GF-D8 (cell line): ENCODE results near the gene MTMR2.
"Not testable (repeated sequence)": the region's sequence is repeated elsewhere in the genome, so short reads cannot be mapped to it uniquely, and the experiment has no call there.

Source experiments
- DNase-seq: peaks from one replicate; lab custom pipeline; 2025; lab: John Stamatoyannopoulos, UW

The MTMR2 gene

DNA sequence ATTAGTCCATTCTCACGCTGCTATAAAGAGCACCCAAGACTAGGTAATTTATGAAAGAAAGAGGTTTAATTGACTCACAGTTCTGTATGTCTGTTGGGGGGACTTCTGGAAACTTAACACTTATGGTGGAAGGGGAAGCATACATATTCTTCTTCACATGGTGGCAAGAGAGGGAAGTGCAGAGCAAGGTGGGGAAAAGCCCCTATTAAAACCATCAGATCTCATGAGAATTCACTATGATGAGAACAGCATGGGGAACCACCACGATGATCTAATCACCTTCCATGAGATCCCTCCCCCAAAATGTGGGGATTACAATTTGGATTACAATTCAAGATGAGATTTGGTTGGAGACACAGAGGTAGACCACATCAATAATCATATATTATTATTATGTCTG is 107.9 kb downstream of the MTMR2 start:
- no peak for DNase-seq

DNA sequence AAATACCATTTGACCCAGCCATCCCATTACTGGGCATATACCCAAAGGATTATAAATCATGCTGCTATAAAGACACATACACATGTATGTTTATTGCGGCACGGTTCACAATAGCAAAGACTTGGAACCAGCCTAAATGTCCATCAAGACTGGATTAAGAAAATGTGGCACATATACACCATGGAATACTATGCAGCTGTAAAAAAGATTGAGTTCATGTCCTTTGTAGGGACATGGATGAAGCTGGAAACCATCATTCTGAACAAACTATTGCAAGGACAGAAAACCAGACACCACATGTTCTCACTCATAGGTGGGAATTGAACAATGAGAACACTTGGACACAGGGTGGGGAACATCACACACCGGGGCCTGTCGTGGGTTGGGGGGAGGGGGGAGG is 112.9 kb downstream of the MTMR2 start:
- not testable (repeated sequence) for DNase-seq

DNA sequence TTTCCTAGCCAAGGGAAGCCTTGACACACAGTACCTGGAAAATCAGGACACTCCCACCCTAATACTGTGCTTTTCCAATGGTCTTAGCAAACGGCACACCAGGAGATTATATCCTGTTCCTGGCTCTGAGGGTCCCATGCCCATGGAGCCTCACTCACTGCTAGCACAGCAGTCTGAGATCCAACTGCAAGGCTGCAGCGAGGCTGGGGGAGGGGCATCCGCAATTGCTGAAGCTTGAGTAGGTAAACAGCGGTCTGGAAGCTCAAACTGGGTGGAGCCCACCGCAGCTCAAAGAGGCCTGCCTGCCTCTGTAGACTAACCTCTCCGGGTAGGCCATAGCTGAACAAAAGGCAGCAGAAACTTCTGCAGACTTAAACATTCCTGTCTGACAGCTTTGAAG is 117.4 kb downstream of the MTMR2 start:
- DNase-seq = not testable (repeated sequence)

DNA sequence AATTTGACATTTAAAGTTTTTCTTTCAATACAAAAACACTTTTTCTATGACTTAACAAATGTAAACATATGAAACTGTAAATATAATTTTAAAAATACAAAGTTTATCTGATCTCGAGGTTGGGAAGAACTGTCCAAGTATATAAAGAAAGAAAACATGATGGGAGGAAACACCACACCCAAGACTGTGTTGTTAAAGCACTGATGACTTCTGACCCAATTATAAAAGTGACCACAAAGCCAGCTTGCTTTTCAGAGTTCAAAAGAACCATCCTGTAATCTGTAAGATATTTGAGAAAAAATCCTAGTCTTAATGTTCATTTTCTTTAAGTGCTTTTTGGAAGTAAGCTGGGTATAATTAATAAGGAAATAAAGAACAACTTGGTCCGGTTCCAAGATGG is 118.0 kb downstream of the MTMR2 start:
- no peak for DNase-seq

DNA sequence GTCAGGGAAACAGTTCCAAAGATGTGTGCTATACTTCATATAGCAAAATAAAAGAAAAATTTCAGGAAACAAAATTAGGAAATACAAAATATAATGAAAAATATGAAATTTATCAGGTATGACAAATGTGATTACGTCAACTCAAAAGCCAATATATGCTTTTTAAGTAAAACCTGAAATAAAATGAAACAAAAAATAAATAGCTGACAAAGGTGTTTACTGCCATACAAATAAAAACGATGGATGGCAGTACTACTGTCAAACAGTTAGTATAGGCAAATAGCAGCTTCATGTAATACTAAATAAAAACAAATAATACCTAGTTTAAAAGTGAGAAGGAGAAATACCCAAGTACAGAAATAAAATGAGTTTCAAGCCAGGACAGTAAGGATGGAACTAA is 119.9 kb downstream of the MTMR2 start:
- DNase-seq = no peak

DNA sequence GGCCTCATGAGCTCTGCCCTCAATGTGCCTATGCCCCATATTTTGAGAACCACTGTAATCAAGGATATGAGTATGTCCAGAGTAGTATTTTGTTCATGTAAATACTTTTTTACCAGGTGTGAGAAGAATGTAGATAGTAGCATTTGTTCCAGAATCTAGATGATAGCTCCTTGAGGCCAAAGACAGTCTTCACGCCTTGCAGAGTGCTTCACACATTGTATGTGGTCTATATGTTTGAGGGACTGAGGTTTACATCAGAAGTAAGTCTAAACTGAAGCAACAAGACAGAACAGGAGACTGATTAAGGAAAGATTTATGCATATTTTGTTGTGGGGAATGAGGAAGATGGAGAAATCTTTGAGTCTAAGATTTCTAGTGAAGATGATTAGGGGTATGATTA is 121.1 kb downstream of the MTMR2 start:
- DNase-seq = no peak

DNA sequence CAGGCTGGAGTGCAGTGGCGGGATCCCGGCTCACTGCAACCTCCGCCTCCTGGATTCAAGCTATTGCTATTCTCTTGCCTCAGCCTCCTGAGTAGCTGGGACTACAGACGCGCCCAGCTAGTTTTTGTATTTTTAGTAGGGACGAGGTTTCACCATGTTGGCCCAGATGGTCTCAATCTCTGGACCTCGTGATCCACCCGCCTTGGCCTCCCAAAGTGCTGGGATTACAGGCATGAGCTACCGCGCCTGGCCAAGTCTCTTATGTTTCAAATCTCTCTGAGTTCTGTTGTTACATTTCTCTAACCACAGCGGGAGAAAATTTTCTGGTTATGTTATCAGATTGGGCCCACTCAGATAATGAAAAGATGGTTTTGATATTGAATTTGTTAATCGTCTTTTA is 123.5 kb downstream of the MTMR2 start:
- no peak for DNase-seq

DNA sequence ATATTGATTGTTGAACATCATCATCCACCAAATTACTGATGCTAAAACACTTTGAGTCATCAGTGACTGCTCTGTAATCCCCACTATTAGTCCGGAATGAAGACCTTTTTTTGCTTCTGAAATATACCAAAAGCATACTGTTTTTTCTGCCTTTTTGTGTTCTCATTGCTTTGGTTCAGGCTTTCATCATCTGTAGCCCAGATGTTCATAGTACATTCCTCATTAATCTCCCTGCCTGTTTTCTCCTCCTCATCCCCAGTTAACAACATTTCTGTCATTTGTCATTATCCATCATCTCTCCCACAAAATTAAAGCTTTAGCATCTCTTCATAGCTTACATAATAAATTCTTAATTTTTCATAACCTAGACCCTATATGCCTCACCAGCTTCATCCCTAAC is 124.4 kb downstream of the MTMR2 start:
- DNase-seq = no peak

DNA sequence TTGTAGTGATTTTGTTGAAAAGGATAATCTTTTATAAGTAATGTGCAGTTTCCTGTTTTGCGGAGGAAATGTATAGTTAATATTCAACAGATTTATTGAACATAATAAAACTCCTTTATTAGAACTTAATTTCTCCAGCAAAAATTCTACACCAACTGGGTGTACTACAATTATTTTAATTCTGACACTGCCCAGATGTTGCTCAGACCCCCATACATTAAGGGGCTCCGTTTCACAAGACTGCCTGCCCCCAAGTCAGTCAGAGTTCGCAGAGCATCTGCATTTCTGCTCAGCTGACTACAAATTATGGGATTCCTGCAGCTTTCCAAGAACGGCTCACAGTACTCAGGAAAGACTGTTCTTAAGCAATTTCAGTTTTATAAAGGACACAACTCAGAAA is 127.4 kb downstream of the MTMR2 start:
- DNase-seq = no peak

DNA sequence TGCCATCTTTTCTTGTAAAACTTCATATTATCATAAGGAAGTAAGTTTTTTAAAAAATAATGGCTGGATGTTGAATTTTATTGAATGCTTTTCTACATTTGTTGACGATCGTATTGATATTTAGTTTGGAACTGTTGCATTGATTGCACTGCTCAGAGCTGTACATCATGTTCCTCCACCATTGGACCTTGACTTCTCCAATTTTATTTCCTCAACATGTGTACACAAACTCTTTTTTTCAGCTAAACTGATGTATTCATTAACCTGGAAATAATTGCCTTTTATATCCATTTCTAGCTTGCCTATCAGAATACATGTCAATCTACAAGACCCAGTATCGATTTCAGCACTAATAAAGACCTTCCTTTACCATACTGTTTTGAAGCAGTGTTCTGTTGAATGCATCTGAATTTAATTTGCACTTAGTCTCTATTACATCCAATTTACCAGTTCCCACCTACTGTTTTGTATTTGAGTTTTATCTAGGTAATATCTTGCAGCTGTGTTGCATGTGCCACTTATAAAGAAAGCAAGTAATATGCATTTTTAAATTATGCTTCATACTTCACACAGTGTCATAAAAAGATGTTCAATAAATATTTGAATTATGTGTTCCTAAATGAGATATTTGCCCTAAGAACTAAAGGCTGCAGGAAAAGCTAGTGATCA is 128.1 kb downstream of the MTMR2 start:
- DNase-seq = no peak

DNA sequence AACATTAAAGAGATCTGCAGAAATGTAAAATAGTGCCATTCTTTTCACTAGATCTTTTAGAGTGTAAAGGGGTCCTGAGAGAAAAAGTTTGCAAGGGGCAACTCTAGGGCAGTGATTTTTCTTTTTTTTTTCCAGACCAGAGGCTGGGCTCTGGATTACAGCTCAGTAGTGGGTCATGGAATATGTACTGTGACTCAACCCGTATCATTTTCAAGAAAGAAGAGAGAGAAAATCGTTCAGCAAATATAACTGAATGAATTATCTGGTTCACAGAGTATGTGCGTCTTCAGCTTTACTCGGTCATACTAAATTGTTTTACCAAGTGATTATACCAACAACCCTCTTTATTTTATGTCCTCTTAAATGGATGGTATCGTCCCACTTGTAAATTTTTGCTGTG is 129.8 kb downstream of the MTMR2 start:
- no peak for DNase-seq

DNA sequence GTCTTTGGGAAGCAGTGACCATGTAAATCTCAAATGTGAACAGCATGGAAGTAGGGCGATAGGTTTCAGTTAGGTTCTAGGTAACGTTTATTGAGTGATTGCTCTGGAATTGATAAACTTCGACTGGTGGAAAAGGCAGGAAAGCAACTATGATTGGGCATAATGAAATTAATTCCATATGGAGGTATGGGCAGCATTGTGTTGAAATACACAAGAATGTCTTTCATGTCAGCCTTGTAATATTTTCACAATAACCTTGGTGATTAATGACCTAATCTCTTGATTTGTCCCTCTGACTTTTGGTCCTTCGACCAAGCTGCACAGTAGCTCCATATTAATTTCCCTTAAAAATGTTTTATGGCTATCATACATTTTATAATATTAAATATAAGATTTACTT is 130.8 kb downstream of the MTMR2 start:
- no peak for DNase-seq

DNA sequence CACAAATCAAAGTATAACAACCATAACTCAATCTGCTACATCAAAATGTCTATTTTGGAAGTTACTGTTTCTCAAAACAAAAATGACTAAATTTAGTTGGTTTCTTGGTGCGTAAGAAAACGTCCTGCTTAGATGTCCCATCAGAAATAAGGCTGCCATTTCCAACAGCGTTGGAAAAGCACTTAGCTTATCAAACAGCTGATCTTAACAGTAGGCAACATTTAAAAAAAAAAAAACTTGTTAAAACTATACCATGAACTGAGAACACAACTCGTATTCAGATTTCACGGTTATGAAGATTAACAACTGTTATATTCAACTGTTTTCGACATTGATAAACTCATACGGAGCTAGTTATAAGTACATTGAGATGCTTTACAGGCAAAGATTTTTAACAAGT is 131.2 kb downstream of the MTMR2 start:
- DNase-seq = no peak

DNA sequence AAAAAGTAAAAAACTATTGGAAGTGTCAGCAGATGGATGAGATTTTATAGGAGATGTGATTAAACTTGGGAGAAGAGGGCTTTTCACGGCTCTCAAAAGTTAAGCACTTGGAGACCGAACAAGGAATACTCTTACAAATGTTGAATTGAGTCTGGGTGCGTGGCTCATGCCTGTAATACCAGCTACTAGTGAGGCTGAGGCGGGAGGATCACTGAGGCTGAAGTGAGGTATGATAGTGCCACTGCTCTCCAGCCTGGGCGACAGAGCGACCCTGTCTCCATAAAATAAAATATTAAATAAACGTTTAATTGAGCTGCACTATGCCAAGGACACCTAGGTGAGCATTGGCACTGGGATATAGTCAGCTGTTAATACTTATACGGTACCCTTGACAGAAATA is 131.7 kb downstream of the MTMR2 start:
- DNase-seq = no peak

DNA sequence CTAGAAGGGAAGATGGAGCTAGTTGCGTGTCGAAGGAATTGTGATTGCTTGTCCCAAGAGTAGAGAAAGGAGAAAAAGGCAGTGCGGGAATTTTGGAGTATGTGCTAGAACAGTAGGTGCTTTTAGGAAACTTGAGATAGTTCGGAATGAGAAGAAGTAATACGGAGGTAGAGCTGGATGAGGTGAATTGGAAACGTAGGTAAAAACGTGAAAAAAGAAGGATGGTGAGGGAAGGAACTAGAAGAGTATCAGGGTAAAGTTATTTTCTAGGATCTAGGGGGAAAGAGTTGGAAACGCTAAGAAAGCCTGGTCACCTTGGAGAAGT is 132.2 kb downstream of the MTMR2 start:
- DNase-seq = no peak

DNA sequence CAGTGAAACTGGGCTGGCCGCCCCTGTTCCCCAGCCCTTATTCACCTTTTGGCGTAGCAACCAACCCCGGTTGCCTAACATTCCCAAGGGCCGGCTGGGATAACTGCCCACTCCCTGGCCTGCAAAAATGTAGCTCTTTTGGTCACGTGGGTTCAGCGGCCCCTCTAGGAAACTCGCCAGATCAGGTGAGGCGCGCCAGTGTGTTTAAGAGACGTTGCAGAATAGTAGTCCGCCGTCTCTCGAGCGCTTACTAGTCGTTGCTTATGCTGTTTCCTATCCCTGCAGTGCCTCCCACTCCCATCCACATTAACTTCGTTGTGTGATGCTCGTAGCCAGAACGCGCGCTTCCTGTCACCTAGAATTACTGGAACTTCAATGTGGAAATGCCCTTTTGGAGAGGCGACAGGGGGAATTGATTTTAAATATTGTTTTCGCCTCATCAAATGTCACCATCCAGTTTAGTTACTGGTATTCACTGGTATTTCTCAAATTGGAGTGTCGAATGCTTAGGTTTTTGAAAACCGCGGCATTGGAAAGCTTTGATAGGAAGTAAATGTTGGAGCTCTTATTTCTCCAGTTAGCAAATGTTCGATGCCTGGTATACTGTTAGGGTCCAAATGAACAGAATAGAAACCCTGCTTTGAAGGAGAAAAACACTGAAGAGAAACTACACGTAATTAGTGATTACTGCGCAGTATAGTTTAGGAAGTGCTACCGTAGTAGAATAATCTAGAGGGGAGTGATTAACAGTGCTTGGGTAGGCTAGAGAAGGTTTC is 132.8 kb downstream of the MTMR2 start:
- peak; percentile 29 for DNase-seq

DNA sequence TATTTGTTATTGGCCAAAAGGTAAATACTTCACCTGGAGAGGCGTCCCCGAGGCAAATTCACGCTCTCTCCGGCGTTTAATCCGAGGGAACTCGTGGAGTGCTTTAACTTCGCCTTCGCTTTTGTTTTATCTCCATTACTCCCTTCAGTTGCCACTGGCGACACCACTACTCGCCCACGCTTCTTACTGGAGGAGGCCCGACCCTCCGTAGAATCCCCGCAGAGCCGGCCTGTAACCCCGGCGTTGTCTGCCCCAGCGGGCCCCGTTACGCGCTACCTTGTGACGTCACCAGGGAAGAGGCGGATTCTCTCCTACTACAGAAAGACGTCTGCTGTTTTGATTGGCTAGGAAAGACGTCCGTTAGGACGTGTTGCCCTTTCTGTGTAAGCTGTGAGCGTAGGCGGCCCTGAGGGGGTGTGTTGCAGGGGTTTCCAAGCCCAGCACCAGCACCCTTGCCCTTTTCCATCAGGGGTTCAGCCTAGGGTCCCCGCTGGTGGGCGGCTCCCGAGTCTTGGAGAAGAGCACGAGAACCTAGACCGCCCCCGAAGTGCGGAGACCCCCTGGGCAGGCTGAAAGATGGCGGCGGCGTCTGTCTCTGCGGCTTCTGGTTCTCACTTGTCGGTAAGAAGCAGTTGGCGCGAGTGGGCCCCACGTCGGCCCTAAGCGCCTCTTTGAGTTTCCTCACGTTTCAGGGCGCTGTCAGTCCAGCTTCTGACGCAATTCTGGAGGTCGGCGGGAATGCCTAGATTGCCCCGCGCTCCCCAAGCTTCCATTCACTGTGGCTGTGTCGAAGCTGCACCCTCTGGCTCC is 133.6 kb downstream of the MTMR2 start, which contains the start of gene CEP57:
Gene CEP57, plus strand, starts transcription at position 376 of the 810 bp plus-strand sequence. Its CDS starts 201 bp downstream, at position 577.
- DNase-seq = peak; percentile 91

DNA sequence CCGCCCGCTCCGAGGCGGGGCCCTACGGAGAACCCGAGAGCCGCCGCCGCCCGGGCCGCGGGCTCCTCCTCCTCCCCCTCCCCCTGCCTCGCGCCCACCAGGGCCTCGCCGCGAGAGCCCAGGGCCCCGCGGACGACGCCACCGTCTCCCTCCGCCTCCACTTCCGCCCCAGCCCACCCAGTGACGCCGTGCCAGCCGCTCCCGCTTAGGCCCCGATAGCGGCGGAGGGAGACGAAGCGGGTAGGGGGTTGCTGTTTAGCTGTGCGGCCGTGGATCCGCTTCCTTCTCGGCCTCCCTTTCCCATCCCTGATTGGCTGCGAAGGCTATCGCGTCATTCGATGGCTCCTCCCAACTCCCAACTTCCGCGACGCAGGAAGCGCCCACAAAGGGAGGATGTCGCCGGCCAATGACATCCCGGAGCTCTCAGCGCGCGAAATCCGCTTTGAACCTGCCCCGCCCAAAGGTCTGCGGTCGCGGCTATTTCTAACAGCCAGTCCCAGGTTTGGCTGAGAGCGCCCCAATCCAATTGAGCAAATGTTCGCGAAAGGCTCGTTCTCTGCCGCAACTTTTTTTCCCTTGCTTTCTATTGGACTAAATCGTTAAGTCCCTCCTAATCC is 134.3 kb downstream of the MTMR2 start, which contains the start of gene FAM76B:
Gene FAM76B, minus strand, starts transcription at position 277 of the 617 bp plus-strand sequence. CDS start 304 bp downstream, outside the sequence.
- DNase-seq = peak; percentile 96

DNA sequence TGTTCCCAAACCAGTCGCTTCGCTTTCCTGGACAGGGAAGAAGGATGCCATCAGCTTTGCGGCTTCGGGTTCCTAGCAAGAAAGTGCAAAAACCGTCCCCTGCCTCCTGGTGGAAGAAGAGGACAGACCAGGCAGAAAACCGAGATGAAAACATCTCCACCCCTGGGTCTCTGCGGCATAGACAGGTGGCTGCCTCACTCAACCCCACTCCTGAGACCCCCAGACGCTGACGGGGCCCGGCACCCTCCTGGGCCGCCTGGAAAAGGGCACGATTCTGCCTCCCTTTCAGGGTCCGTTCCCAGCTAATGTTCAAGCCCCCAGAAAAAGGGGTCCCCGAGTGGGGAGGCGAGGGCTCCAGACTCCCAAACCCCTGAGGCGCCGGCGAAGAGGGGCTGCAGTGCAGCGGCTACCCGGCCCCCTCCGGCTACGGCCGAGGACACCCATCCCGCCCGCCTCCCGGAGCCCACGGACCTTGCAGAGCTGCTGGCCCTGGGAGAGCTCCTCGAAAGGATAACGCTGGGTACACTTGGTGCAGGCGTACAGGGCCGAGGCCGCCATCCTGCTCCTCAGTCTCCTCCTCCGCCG is 134.9 kb downstream of the MTMR2 start:
- DNase-seq = no peak
